WERI-Rb-1 (cell line): Measurements from ENCODE around the gene RCN1.
"Not testable (repeated sequence)": the region's sequence is repeated elsewhere in the genome, so short reads cannot be mapped to it uniquely, and the experiment has no call there.

Source experiments
- DNase-seq: peaks from one replicate; pipeline ENCODE4 v3.0.0-alpha.2; 2020
- H3K27ac ChIP-seq: fragments of 250-450 bp; sonication (Bioruptor Pico); 2 replicates; pipeline ENCODE4 v1.5.1; 2020; ENCODE audit warnings: mild to moderate bottlenecking, moderate library complexity
- H3K27me3 ChIP-seq: fragments of 250-450 bp; sonication (Bioruptor Pico); 2 replicates; pipeline ENCODE4 v1.5.1; 2021; ENCODE audit warnings: mild to moderate bottlenecking, low read depth, moderate library complexity; ENCODE audit not compliant: insufficient read depth, severe bottlenecking
- H3K36me3 ChIP-seq: fragments of 250-450 bp; sonication (Bioruptor Pico); 2 replicates; pipeline ENCODE4 v1.5.1; 2020; ENCODE audit warnings: mild to moderate bottlenecking, moderate library complexity
- H3K4me3 ChIP-seq: 2 replicates; pipeline ENCODE4 v1.5.1; 2011; ENCODE audit warnings: low read depth, mild to moderate bottlenecking, control low read depth, low read length
- H3K9me3 ChIP-seq: fragments of 250-450 bp; sonication (Bioruptor Pico); 2 replicates; pipeline ENCODE4 v1.5.1; 2021; ENCODE audit warnings: mild to moderate bottlenecking, moderate library complexity; ENCODE audit not compliant: severe bottlenecking
- CTCF ChIP-seq: IDR thresholded peaks from 2 replicates; pipeline ENCODE4 v1.5.1; 2011; ENCODE audit warnings: low read depth, mild to moderate bottlenecking, control low read depth, inconsistent platforms, low read length

Gene RCN1

GRCh38 chr11:32116668-32117067 lies 25.8 kb downstream of the RCN1 start:
- no peak for TF ChIP-seq CTCF
- Histone ChIP-seq H3K36me3 (no peaks in the 10 kb centered on the region), H3K9me3 (no peaks in the 10 kb centered on the region), H3K27ac (no peak overlapping the region), H3K27me3 (no peaks in the 10 kb centered on the region), H3K4me3 (no peak overlapping the region)
- no peak for DNase-seq

- no peak for DNase-seq
- H3K4me3 ChIP-seq = no peak overlapping the region
- H3K36me3 ChIP-seq = no peaks in the 10 kb centered on the region
- TF ChIP-seq CTCF = no peak
- no peaks in the 10 kb centered on the region for H3K9me3 ChIP-seq
- no peaks in the 10 kb centered on the region for H3K27me3 ChIP-seq
- no peak overlapping the region for H3K27ac ChIP-seq
Observed at GRCh38 chr11:32118025-32118974, 27.4 kb downstream of the RCN1 start.

GRCh38 chr11:32119139-32119538 lies 28.3 kb downstream of the RCN1 start:
- DNase-seq, H3K27ac ChIP-seq, H3K4me3 ChIP-seq, H3K27me3 ChIP-seq, H3K36me3 ChIP-seq, H3K9me3 ChIP-seq: not testable (repeated sequence)

- DNase-seq = no peak
- TF ChIP-seq CTCF = no peak
- Histone ChIP-seq H3K27ac (no peak overlapping the region), H3K9me3 (no peaks in the 10 kb centered on the region), H3K4me3 (no peak overlapping the region), H3K36me3 (no peaks in the 10 kb centered on the region), H3K27me3 (no peaks in the 10 kb centered on the region)
Observed at GRCh38 chr11:32121012-32121411, 30.1 kb downstream of the RCN1 start.

- TF ChIP-seq CTCF = no peak
- H3K36me3 ChIP-seq = no peaks in the 10 kb centered on the region
- no peak for DNase-seq
- H3K4me3 ChIP-seq = no peak overlapping the region
- H3K27me3 ChIP-seq = no peaks in the 10 kb centered on the region
- H3K27ac ChIP-seq = no peak overlapping the region
- H3K9me3 ChIP-seq = no peaks in the 10 kb centered on the region
Observed at GRCh38 chr11:32122200-32122599, 31.3 kb downstream of the RCN1 start.

GRCh38 chr11:32131321-32131720 lies 40.4 kb downstream of the RCN1 start:
- Histone ChIP-seq H3K36me3 (no peaks in the 10 kb centered on the region), H3K4me3 (no peak overlapping the region), H3K27me3 (no peaks in the 10 kb centered on the region), H3K27ac (no peak overlapping the region), H3K9me3 (peaks cover 3% of the 10 kb centered on the region)
- no peak for DNase-seq
- TF ChIP-seq CTCF = no peak
